T-helper 1 cell treated with Interleukin-12 subunit alpha and Interleukin-12 subunit beta and Interleukin-4 antibody, amounts not matched to agents 30 ng/mL and 1 ng/mL, for 36 hours (primary cell): Measurements from ENCODE around the gene PAPOLA. TPM values are rescaled to one million over a fixed set of nuclear protein-coding genes. Genes with fewer than 3 reads are reported as not detected.

Source experiments
- intact Hi-C: fragments of 100-400 bp; cut with micrococcal nuclease; formaldehyde crosslinking; loops from one replicate; pipeline ENCODE4 v1.15.1; 2024
- total RNA-seq: library from RNA; stranded (reverse); gene quantifications from 2 replicates; pipeline ENCODE4 v1.2.3, GENCODE V29; 2022

PAPOLA gene
- total RNA-seq, 1 donor from 2014 or later: 175 TPM

DNA sequence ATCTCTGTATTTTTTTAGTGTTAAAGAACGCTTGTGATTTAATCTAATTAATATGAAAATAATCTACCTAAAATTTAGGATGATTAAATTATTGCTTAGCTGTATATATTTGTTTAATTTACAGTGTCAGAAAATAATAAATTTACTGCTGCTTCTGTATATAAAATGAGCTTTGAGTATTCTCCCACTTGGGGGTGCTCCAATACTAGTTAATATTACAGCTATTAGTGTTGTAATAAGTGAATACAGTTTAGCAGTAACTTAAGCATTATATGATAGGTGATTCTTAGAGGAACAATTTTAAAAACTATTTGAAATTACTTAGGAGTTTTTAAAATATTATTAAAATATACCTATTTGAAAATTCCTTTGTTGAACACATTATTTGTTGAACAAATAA lies 62.2 kb downstream of the PAPOLA start:
- intact Hi-C loops: no loop called here

DNA sequence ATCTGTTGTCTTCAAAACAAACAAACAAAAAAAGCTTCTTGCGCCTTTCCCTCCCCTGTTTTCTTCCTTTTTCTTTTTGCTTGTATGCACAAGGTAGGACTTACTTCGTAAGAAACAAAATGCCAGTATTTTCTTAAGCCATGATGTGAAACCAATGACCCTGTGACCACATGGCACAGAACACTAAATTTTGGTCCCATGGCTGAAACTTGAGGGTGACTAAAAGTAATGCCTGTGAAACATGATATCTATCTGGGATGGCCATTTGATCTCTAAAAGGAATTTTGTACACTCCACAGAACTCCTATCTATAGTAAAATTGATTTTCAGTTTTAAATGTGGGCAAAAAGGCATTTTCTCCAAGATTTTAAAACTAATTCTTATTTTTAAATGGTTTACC lies 63.6 kb downstream of the PAPOLA start:
- intact Hi-C loops: loop anchor here (5.0 kb wide), 1 partner anchor 286 kb away; no protein-coding TSS in a partner anchor

DNA sequence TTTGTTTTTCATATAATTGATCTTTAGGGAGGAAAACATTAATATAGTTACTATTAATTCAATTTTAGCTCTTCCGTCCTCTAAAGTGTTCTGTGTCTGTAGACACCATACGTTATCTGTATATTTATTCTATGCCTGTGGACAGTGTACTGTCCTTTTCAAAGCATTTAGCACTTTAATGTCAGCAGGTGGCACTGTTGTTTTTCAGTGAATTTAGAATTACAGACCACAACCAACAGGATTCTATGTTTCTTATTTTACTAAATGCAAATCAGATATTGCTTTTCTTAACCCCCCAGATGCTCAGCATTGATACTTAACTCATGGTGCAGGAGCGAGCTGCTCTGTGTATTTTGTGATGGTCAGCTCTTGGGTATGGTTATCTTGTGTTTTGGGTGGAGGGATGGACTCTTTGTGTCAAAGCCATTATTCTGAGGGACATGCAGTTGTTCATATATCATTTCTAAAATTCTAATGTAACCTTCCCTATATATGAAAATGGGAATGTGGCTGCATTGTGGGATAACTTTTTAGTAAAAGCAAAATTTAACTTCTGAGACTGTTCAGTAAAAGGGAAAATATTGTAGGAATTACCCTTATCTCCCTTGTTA lies 65.2 kb downstream of the PAPOLA start:
- intact Hi-C loops: loop anchor here (1.0 to 5.0 kb wide), 2 partner anchors 174 to 285 kb away; no protein-coding TSS in a partner anchor

DNA sequence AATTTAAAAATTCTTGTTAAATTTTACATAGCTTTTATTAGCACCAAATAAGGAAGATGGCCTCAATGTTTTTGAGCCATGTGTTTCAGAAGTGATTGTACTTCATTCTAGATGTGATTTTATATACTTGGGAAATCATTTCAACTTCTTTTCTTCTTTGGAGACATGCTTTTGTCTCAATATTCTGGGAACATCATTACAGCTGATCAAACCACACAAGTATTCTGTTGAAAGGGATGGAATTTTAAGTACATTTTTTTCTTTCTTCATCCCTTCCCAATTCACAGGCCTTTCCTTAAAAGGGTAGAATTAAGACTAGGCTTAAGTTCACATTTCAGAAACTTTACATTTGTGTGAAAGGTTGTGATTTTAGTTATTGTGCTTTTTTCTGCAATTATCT lies 66.4 kb downstream of the PAPOLA start:
- intact Hi-C loops: loop anchor here (5.0 kb wide), 1 partner anchor 284 kb away; no protein-coding TSS in a partner anchor

DNA sequence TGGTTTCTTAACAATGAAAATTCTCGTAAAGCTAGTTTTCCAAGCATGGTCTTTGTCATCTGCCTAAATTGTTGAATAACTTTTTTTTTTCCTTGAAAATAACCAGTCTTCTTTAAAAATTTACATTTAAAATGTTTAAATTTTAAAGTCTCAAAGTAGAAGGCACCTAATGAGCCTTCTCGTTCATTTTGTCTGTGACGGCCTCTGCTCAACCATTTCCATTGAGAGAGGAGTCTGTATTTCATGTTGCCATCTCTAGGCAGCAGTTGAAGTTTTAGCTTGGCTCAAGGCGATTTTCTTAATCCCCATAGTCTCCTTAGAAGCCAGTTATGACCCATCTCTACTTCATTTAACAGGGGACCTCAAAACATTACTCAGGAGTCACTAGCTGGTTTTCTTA lies 69.1 kb downstream of the PAPOLA start:
- intact Hi-C loops: no loop called here

DNA sequence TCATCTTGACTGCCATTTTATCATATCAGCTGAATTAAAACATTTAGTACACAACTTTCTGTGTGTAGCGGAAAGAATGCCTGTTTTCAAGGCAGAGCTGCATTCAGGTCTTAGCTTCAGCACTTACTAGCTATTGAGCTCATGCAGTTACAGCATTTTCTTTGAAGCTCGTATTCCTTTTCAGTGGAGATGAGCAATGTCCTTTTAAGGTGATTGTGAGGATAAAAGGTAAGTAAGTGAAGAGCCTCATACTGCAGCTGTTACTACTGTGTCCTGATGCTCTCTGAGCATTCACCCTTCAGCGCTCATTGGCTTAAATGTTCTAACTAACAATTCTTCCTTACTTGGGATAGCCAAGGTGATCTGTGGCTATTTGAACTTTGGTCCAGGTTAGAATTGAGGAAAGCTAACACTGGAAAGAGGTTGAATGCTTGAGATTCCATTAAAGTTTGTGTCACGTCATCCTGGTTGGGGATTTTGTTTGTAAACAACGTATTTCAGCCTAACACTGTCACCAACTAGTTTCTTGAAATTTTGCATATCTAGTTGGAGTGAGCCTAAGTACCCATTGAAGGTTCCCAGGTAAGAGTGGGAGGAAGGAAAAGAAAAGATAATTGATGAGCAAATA lies 71.4 kb downstream of the PAPOLA start:
- intact Hi-C loops: no loop called here

DNA sequence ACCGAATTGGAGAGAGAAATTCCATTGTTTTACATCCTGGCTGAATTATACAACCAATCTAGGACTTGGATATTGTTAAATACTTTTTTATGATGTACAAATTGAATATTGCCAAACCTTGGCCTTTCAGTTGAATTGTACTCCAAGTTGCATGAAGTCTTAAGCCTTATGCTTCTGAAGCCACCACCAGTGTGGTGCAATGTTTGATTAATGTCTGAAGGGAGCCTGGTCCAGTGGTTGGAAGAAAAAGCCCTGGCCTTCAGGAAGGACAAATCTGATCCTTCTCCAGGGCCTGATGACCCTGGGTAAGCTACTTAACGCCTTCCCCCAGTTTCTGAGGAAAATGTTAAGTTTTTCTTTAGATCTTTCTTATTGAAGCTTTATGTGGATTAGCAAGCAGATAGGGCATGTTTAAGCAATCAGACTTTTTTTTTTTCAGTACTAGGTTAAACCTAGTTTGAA lies 72.0 kb downstream of the PAPOLA start:
- intact Hi-C loops: no loop called here

DNA sequence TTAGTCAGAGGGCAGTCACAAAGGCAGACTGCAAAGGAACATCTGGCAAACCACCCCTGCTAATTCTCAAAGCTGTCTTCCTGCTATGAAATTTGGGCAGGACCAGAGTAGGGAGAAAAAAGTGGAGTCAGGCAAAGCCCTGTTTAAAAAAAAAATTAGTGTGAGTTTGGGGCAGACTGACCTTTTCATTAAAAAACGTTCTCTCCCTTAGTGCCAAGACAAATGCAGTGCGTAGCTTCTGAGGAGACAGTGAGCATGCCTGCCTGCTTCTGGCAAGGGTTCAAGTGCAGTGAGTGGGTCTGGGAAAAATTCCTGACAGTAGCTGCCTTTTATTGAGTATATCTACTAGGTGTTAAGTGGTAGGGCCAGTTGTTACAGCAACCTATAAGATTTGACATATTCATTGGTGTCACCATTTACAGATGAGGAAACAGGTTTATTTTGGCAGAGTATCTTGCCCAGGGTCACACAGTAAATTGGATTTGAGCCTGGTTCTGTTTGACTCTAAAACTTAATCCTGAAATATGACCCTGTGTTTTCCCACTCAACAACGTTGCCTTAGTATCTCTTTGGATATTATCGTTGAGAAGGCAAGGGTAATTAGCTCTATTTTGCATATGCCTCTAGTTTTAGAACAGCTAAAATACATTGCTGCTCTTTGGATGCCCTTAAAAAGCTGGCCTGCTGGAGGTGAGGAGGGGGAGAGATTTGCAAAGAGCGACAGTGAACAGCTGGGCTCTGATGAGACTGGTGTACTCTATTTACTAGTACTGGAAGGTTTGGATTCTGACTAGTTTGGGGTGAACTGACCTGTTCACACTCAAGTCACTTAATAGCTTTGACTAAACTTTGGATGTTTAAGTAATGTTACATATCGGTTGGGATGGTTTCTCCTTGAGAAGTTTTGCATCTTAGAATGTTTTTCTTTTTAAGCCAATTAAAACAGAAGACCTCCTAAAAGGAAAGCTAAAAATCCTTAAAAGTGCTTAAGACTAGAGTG lies 72.8 kb downstream of the PAPOLA start:
- intact Hi-C loops: no loop called here

DNA sequence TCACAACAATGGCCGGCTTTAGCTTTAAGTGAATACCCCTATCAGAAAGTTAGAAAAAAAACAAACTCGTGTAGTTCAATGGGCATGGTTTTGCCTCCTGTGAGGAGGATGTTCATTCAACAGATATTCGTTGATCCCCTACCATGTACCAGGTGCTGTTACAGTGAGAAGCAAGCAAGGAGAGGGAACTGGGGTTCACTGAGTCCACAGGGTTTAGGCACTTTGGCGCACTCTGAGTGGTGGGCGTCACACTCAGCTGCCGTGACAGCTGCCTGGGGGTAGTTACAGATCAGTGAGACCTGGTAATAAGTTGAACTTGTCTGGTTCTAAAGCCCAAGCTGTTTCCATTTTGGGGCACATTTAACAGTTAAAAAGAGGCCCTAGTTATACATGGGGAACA lies 74.2 kb downstream of the PAPOLA start:
- intact Hi-C loops: no loop called here

DNA sequence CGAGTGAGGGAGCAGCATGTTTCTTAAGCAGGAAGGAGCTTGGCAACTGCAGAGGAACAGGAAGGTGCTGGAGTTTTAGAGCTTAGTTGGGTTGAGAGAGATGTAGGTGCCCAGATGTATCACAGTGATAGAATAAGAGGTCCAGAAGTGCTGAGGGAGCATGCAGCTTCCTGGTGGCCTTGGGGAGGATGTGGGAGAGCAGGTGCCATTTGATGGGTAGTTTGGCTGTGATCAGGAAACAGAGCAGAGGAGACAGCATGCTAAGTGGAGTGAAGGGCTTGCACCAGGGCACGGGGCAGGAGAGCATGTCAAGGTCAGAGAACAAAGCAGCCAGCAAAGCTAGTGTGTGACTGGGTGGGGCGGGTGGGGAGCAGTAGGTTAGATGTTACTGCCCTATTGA lies 74.8 kb downstream of the PAPOLA start:
- intact Hi-C loops: no loop called here

DNA sequence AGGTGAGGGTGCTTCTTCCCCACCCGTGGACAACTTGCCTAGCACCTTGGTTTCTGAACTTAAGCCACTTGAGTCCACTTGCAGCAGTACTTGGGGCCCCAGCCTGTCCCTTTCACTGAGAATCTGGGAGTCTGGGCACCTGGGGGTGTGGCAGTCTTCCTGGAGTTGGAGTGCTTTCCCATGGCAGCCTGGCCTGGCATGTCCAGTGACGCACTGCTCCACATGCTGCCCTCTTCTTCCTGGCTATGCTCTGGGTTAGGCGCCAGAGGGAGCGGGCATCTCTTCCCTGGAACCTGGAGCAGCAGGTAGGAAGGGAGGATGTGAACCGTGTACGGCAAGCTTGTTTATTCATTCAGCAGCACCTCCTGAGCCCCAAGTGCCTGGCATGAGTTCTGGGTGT lies 76.4 kb downstream of the PAPOLA start:
- intact Hi-C loops: no loop called here

DNA sequence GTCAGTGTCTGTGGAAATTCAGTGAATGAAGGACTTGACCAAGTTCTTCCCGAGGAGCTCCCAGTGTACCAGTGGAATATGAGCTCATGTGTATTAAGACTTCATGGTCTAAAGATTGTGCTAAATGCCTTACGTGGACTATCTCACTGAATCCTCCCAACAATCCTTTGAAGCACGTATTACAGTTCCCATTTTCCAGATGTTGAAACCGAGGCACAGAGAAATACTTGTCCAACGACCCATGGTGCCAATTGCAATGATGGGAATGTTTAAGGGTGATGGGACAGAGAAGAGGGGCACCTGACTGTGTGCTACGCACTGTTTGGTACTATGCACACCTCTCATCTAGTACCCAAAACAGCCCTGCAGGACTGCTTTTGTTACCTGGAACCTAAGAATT lies 77.2 kb downstream of the PAPOLA start:
- intact Hi-C loops: no loop called here

DNA sequence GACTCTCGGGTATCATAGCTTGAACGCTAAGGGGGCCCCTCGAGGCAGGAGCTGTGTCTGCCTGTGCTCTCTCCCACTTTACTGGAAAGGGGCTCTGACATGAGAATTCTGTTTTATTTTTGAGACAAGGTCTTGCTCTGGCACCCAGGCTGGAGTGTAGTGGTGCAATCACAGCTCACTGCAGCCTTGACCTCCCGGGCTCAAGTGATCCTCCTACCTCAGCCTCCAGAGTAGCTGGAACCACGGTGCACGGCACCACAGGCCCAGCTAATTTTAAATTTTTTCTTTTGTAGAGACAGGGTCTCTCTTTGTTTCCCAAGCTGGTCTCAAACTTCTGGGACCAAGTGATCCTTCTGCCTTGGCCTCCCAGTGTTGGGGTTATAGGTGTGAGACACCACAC lies 77.7 kb downstream of the PAPOLA start:
- intact Hi-C loops: no loop called here

DNA sequence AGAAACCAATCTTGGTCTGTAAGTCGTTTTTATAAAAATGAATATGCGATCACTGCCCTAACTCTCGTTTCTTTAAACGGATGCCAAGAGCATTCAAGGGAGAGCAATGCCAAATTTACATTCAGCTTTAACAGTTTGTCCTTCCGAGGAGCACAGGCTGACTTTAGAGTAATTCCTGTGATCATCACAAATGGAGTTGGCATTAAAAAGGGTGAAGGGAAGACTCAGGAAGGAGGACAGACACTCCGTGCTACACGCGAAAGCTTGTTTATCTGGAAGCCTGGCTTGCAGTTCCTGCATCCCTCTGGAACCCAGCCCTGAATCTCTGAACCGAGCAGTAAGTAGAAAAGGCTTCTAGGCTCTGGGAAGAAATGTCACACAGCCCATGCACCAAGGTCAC lies 78.4 kb downstream of the PAPOLA start:
- intact Hi-C loops: no loop called here

DNA sequence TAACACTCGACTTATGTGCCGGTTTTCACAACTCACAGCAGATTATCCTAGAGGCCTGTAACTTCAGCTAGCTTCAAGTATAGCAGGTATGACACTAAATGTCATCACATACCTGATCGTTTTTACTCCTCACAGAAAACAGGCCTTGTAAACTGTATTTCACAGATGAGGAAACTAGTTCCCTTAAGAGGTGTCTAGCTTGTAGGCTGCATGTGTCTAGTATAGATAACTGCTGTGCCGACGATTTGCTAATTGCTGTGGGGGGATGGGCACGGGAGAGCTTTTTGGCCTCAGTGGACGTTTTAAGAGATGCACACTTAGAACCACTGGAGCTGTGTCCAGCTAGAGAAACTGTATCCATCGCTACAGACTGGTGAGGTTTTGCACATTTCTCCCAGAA lies 78.8 kb downstream of the PAPOLA start:
- intact Hi-C loops: no loop called here

DNA sequence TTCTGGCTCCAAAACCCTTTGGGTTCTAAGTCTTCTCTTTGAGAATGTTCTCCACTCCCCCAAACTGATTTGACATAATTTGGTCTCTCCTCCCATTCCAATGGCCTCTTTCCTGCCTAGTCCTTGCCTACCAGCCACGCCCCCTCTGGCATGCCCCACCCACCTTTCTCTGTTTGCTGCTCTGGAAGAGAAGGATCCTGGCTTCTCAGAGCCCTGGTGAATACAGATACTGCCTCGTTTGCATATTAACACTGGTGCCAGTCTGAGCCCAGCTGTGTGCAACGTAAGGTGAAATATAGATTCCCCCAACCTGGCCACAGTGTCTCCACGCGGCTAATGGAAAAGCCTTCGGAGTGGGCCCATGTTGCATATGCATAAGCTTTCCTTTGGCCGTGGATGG lies 79.7 kb downstream of the PAPOLA start:
- intact Hi-C loops: no loop called here

DNA sequence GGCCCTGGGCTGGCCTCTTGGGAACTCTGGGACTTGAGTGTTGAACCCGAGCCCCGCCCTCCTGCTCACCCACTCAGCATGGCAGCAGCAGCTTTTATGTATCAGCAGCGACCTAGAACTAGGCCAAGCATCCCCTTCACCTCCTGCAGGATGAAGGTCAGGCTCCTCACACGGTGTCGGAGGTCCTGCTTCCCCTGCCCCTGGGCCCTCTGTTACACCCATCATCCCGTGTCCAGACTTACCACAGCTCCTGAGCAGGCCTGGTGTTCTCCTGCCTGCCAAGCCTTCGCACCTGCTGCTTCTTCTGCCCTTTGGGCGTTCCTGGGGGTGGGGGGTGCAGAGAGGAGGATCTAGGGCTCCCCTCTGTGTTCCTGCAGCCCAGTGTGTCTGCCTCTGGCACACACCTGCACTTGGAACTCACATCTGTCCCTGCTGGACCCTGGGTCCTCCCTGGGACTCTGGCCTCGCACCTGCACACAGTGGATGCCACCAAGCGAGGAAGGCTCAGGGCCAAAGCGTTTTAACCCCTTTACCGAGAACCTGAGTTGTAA lies 80.3 kb downstream of the PAPOLA start:
- intact Hi-C loops: no loop called here

DNA sequence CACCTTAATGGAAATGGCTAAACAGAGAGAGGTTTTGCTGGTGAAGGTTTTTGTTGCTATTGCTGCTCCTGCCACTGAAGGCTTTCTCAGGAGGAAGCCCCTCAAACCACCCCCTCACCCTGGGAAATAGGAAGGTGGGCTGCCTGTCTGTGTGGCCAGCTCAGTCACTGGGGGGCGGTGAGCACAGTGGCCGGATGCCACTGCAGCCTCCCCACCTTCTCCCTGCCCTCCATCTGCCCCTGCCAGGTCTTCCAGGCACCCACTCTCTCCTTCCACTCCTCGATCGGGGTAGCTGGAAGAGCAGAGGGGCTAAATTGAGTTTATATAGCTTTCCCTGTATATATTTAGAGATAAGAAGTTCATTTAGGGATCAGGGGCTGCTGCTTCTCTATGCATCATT lies 80.8 kb downstream of the PAPOLA start:
- intact Hi-C loops: no loop called here

DNA sequence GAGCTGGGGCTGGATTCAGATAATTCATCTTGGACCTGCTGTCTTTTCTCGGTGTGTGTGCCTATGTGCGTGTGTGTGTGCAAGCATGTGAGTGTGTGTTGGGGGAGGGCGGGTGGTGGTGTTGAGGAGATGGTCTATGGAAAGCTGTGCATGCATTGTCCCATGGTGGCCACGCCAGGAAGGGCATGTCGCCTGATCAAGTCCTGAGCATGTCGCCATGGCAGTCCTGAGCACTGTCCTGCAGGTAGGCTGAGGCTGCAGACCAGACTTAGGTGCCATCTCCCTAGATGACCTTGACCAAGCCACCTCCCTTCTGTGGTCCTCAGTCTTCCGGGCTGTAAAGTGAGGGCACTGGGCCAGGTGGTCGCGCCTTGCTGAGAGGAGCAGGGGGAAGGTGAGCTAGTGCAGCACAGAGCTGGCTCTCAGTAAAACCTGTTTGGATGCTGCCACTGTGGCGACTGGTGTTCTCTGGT lies 81.4 kb downstream of the PAPOLA start:
- intact Hi-C loops: loop anchor here (1.0 kb wide), 1 partner anchor 158 kb away; no protein-coding TSS in a partner anchor

DNA sequence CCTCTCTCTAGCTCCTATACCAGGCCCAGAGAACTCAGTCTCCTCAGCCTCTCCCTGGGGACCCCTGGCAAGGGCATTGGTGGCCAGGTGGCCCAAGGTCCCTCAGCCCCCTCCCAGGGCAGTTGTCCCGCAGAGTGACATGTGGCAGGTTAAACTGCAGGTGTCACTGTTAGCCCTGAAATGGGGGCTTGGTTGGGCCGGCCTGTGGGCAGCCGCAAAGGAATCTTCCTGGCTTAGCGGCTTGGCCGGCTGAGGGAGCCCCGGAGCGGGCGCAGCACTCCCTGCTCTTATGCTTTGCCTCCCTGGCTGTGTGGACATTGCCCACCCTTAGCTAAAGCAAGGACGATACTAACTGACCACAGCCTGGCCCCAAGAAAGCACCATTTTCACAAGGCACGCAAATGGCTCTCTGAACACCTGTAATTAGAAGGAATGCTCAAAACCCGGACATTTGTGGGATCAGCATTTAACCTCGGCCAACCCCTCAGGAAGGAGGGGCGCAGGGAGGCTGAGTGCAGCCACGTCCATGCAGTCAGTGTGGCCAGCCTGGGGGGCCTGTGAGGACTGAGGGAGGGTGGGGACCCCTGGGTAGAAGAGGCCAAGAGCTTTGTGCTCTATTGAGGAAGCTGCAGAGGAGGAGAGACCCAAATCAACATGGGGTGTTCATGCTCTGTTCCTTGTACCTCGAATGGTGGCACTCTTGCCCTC lies 82.2 kb downstream of the PAPOLA start:
- intact Hi-C loops: loop anchor here (1.0 kb wide), 1 partner anchor 157 kb away; no protein-coding TSS in a partner anchor
